HEK293 (cell line): ENCODE measurements around the gene STAT3.

ENCODE experiments used
- CTCF ChIA-PET: fragments of 350-600 bp; formaldehyde crosslinking; extraction: SDS; loops from one replicate; lab custom pipeline; 2021; ENCODE audit warnings: antibody characterized with exemption; lab: Yijun Ruan, JAX
- POLR2A ChIA-PET: fragments of 300-600 bp; formaldehyde crosslinking; extraction: SDS; loops from one replicate; lab custom pipeline; 2020; ENCODE audit warnings: antibody characterized with exemption, inconsistent platforms; lab: Yijun Ruan, JAX
- H3K27ac ChIP-seq: fragments of 200-500 bp; sonication (Bioruptor generic); 2 replicates; pipeline ENCODE4 v1.5.1; 2014; ENCODE audit warnings: low read depth, low read length, control low read depth, inconsistent platforms; ENCODE audit errors: extremely low read depth
- H3K36me3 ChIP-seq, 2 experiments: fragments of 200-500 bp in 1 of 2; sonication (Bioruptor generic) in 1 of 2; 1 replicate in 1 of 2; 2 replicates in 1 of 2; pipeline ENCODE4 v1.5.1; 2014 to 2017; ENCODE audit warnings: inconsistent platforms in 2 of 2, low read length in 2 of 2; ENCODE audit not compliant: control insufficient read depth in 2 of 2, insufficient read depth in 1 of 2
- H3K4me1 ChIP-seq: fragments of 200-500 bp; sonication (Bioruptor generic); 2 replicates; pipeline ENCODE4 v1.5.1; 2014; ENCODE audit warnings: mild to moderate bottlenecking, low read length, inconsistent platforms; ENCODE audit not compliant: control insufficient read depth, insufficient read depth
- H3K4me3 ChIP-seq: 2 replicates; pipeline ENCODE4 v1.5.1; 2011; ENCODE audit warnings: low read depth, mild to moderate bottlenecking, control low read depth, low read length, moderate library complexity
- H3K9me3 ChIP-seq: fragments of 200-500 bp; sonication (Bioruptor generic); 2 replicates; pipeline ENCODE4 v1.5.1; 2014; ENCODE audit warnings: low read depth, low read length, inconsistent platforms; ENCODE audit not compliant: control insufficient read depth, insufficient read depth
- BCL6B ChIP-seq: fragments of 450-650 bp; formaldehyde crosslinking; IDR thresholded peaks from 2 replicates; pipeline ENCODE4 v1.5.1; 2017; ENCODE audit warnings: missing biosample characterization, missing genetic modification characterization
- GLIS1 ChIP-seq: fragments of 450-650 bp; formaldehyde crosslinking; IDR thresholded peaks from 2 replicates; pipeline ENCODE4 v1.5.1; 2016; ENCODE audit warnings: missing biosample characterization, missing genetic modification characterization
- HOXA7 ChIP-seq: sonication (generic); formaldehyde crosslinking; IDR thresholded peaks from 2 replicates; pipeline ENCODE4 v1.8.1; 2022; ENCODE audit warnings: missing genetic modification reagents, borderline replicate concordance
- INSM2 ChIP-seq: fragments of 450-650 bp; formaldehyde crosslinking; IDR thresholded peaks from 2 replicates; pipeline ENCODE4 v1.5.1; 2016; ENCODE audit warnings: missing biosample characterization, missing genetic modification characterization
- MEIS1 ChIP-seq: sonication (generic); formaldehyde crosslinking; IDR thresholded peaks from 2 replicates; pipeline ENCODE4 v1.8.1; 2022; ENCODE audit warnings: missing genetic modification reagents, mild to moderate bottlenecking, borderline replicate concordance
- PRDM10 ChIP-seq: fragments of 450-650 bp; formaldehyde crosslinking; IDR thresholded peaks from 2 replicates; pipeline ENCODE4 v1.5.1; 2016; ENCODE audit warnings: missing biosample characterization, missing genetic modification characterization
- SP2 ChIP-seq: fragments of 450-650 bp; formaldehyde crosslinking; IDR thresholded peaks from 2 replicates; pipeline ENCODE4 v1.5.1; 2016; ENCODE audit warnings: missing biosample characterization, missing genetic modification characterization
- SP3 ChIP-seq: fragments of 450-650 bp; formaldehyde crosslinking; IDR thresholded peaks from 2 replicates; pipeline ENCODE4 v1.5.1; 2016; ENCODE audit warnings: missing biosample characterization, missing genetic modification characterization
- YY2 ChIP-seq: fragments of 450-650 bp; formaldehyde crosslinking; IDR thresholded peaks from 2 replicates; pipeline ENCODE4 v1.5.1; 2016; ENCODE audit warnings: missing biosample characterization, missing genetic modification characterization
- ZBTB7A ChIP-seq: fragments of 450-650 bp; formaldehyde crosslinking; IDR thresholded peaks from 2 replicates; pipeline ENCODE4 v1.5.1; 2016; ENCODE audit warnings: low read depth, missing biosample characterization, missing genetic modification characterization
- ZIC2 ChIP-seq: fragments of 450-650 bp; formaldehyde crosslinking; IDR thresholded peaks from 2 replicates; pipeline ENCODE4 v1.5.1; 2016; ENCODE audit warnings: missing biosample characterization, missing genetic modification characterization
- ZNF121 ChIP-seq: fragments of 450-650 bp; formaldehyde crosslinking; IDR thresholded peaks from 2 replicates; pipeline ENCODE4 v1.5.1; 2016; ENCODE audit warnings: missing biosample characterization, missing genetic modification characterization
- ZNF214 ChIP-seq: fragments of 450-650 bp; formaldehyde crosslinking; IDR thresholded peaks from 2 replicates; pipeline ENCODE4 v1.5.1; 2017; ENCODE audit warnings: missing biosample characterization, mild to moderate bottlenecking, missing genetic modification characterization, borderline replicate concordance
- ZNF335 ChIP-seq: fragments of 450-650 bp; formaldehyde crosslinking; conservative IDR thresholded peaks from 2 replicates; pipeline ENCODE4 v1.5.1; 2016; ENCODE audit warnings: missing biosample characterization, missing genetic modification characterization
- ZNF558 ChIP-seq: fragments of 450-650 bp; formaldehyde crosslinking; IDR thresholded peaks from 2 replicates; pipeline ENCODE4 v1.5.1; 2016; ENCODE audit warnings: missing biosample characterization, missing genetic modification characterization
- ZNF692 ChIP-seq: fragments of 450-650 bp; formaldehyde crosslinking; IDR thresholded peaks from 2 replicates; pipeline ENCODE4 v1.5.1; 2016; ENCODE audit warnings: missing biosample characterization, missing genetic modification characterization
- ZNF785 ChIP-seq: fragments of 450-650 bp; formaldehyde crosslinking; IDR thresholded peaks from 2 replicates; pipeline ENCODE4 v1.5.1; 2016; ENCODE audit warnings: missing biosample characterization, missing genetic modification characterization
- ZXDB ChIP-seq: fragments of 450-650 bp; formaldehyde crosslinking; IDR thresholded peaks from 2 replicates; pipeline ENCODE4 v1.5.1; 2016; ENCODE audit warnings: missing biosample characterization, missing genetic modification characterization

STAT3 gene

GRCh38 chr17:42389899-42390298 lies 1.7 kb upstream of the STAT3 start:
- POLR2A ChIA-PET, result interaction anchor here (1.0 kb wide), 1 partner anchor 33 kb away, joined by 4 read pairs; the partner anchor contains the start of gene CAVIN1
- no peak overlapping the region for H3K4me3 ChIP-seq
- peaks cover 8% of the 10 kb centered on the region for H3K4me1 ChIP-seq
- TF ChIP-seq PRDM10 (tag by site-specific recombination) (peak; percentile 50; the same call in 1 of the 2 replicates), SP3 (no peak)
- TF ChIP-seq, all 188 proteins: peak for 1
- Histone ChIP-seq H3K36me3 (no peaks in the 10 kb centered on the region), H3K27ac (no peak overlapping the region), H3K9me3 (no peaks in the 10 kb centered on the region)
- CTCF ChIA-PET, result interaction anchor here (0.5 to 3.1 kb wide), 9 partner anchors 9 to 409 kb away, joined by 3 to 23 read pairs (median 4); partner anchors contain the start of gene PLEKHH3

- TF ChIP-seq ZNF335 (tag by site-specific recombination) (peak; percentile 79), ZNF214 (tag by site-specific recombination) (no peak), HOXA7 (CRISPR knock-in tag) (no peak)
- Histone ChIP-seq H3K4me3 (peak overlapping the region; percentile 17; the same call in 1 of the 2 replicates), H3K4me1 (peaks cover 8% of the 10 kb centered on the region), H3K27ac (no peak overlapping the region; the same call in 1 of the 2 replicates), H3K36me3 (no peaks in the 10 kb centered on the region), H3K9me3 (no peaks in the 10 kb centered on the region)
- POLR2A ChIA-PET, result interaction anchor here (0.5 to 2.2 kb wide), 17 partner anchors 10 to 1123 kb away, joined by 3 to 73 read pairs (median 5); partner anchors contain the start of genes CAVIN1, EIF1 and NAGLU
- CTCF ChIA-PET, result interaction anchor here (0.7 to 3.1 kb wide), 12 partner anchors 10 to 289 kb away, joined by 3 to 23 read pairs (median 4); partner anchors contain the start of gene PLEKHH3
Measured at GRCh38 chr17:42389135-42389417, 834 bp upstream of the STAT3 start.

GRCh38 chr17:42387661-42388380 lies 421 bp downstream of the STAT3 start:
- Histone ChIP-seq H3K27ac (peak overlapping the region; percentile 73), H3K9me3 (no peaks in the 10 kb centered on the region), H3K36me3 (no peaks in the 10 kb centered on the region), H3K4me1 (peaks cover 8% of the 10 kb centered on the region), H3K4me3 (peak overlapping the region; percentile 95)
- ChIA-PET POLR2A (interaction anchor here (0.6 to 2.2 kb wide), 21 partner anchors 10 to 699 kb away, joined by 3 to 73 read pairs (median 4); partner anchors contain the start of genes CAVIN1, EIF1, GHDC and JUP), CTCF (interaction anchor here (0.6 to 3.1 kb wide), 14 partner anchors 11 to 205 kb away, joined by 3 to 23 read pairs (median 4); no protein-coding TSS in a partner anchor)
- TF ChIP-seq ZNF558 (tag by site-specific recombination), result no peak
- no peak for TF ChIP-seq ZNF785 (tag by site-specific recombination)
- no peak for TF ChIP-seq MEIS1
- no peak for TF ChIP-seq BCL6B (tag by site-specific recombination)
- 0 out of 2 replicates have a peak, but pooled peaks have one; percentile 23 for TF ChIP-seq ZXDB (tag by site-specific recombination)
- TF ChIP-seq SP2 (tag by site-specific recombination), result peak; percentile 51
- peak; percentile 54 for TF ChIP-seq ZBTB7A (tag by site-specific recombination)
- no peak for TF ChIP-seq ZNF121 (tag by site-specific recombination)
- 0 out of 2 replicates have a peak, but pooled peaks have one; percentile 22 for TF ChIP-seq ZNF692
- TF ChIP-seq ZIC2 (tag by site-specific recombination), result peak; percentile 87
- peak; percentile 99 for TF ChIP-seq GLIS1 (tag by site-specific recombination)
- TF ChIP-seq YY2, result 0 out of 2 replicates have a peak, but pooled peaks have one; percentile 37
- TF ChIP-seq INSM2 (tag by site-specific recombination), result no peak
